Right ventricle myocardium superior (tissue), 1 donor: ENCODE measurements around the gene FNIP2. TPM values are rescaled to one million over a fixed set of nuclear protein-coding genes. Genes with fewer than 3 reads are reported as not detected.
"Not testable (repeated sequence)": the region's sequence is repeated elsewhere in the genome, so short reads cannot be mapped to it uniquely, and the experiment has no call there.

ENCODE experiments used
- ATAC-seq: fragments of 200-7000 bp; cut with Tn5 transposase; one replicate; pipeline ENCODE4 v1.9.1; 2020; ENCODE audit warnings: mild to moderate bottlenecking; ENCODE audit not compliant: poor library complexity
- DNase-seq: peaks from one replicate; pipeline ENCODE4 v3.0.0-alpha.2; 2020
- intact Hi-C: fragments of 100-400 bp; cut with DNase I; formaldehyde crosslinking; loops from one replicate; pipeline ENCODE4 v1.11.2; 2022
- total RNA-seq: library from RNA; stranded (reverse); fragmentation: NEBNext Ultra II Directional; extraction: Animal tissue kit (Norgen Biotek cat#: 25700); gene quantifications from one replicate; pipeline ENCODE4 v1.2.1, GENCODE V29; 2021
- donor health status: DM: no; HTN: yes; CAD: no; lungs with severe emphysema.

Gene FNIP2
- total RNA-seq, 1 donor from 2014 or later, result 46.2 TPM

DNA sequence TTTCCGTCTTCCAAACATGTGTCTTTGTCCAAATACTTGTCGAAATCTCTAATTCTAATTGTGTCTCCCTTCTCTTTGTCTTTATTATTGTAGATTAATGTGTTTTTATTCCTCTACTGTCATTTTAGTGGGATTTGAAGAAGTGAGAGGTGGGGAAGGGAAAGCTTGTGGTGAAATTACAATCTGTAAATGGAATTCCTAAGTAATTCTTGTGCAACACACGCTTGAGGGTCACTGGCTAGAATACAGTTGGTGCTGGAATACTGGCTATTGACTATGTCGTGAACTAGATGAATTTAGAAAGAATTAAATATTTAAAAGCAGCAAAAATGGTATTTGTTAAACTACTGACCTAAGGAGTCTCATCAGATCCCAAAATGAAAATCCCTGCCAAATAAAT, 10.7 kb upstream of the FNIP2 start:
- DNase-seq, result no peak
- ATAC-seq, result no peak
- intact Hi-C loops, result no loop called here

DNA sequence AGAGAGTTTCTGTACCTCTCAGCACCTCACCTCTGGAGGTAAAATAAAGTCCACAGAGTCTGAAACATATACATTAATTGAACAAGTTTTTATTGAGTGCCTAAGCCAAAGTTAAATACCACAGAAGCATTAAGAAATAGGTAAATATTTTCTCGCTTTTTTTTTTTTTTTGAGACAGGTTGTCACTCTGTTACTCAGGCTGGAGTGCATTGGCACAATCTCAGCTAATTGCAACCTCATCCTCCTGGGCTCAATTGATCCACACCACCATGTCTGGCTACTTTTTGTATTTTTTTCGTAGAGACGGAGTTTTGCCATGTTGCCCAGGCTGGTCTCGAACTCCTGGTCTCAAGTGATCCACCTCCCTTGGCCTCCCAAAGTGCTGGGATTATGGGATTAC, 10.1 kb upstream of the FNIP2 start:
- DNase-seq (no peak), ATAC-seq (no peak)
- intact Hi-C loops, result no loop called here

DNA sequence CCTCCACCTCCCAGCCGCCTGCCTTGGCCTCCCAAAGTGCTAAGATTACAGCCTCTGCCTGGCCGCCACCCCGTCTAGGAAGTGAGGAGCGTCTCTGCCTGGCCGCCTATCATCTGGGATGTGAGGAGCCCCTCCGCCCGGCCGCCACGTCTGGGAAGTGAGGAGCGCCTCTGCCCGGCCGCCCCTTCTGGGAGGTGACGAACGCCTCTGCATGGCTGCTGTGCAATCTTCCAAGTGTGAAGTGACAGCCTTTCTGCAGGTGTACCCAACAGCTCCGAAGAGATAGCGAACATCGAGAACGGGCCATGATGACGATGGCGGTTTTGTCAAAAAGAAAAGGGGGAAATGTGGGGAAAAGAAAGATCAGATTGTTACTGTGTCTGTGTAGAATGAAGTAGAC, 9.3 kb upstream of the FNIP2 start:
- ATAC-seq, DNase-seq, intact Hi-C loops: not testable (repeated sequence)

DNA sequence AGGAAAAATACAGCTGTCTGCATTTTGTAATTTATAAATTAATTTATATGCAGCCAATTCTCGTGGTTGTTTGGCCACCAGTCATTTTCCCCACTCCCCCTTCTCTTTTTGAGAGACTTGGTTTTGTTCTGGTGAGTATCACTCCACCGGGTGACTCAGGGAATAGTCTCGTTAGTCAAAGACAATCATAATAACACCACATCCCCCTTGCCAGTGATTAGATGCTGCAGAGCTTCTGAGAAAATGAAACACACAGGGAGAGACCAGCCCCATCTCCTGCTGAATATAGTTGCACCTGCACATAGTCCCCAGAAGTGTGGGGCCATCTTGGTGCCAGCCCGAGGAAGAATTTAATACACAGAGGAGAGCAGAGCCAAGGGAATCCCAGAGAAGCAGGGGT, 8.0 kb upstream of the FNIP2 start:
- intact Hi-C loops, result no loop called here
- DNase-seq (no peak), ATAC-seq (no peak)

DNA sequence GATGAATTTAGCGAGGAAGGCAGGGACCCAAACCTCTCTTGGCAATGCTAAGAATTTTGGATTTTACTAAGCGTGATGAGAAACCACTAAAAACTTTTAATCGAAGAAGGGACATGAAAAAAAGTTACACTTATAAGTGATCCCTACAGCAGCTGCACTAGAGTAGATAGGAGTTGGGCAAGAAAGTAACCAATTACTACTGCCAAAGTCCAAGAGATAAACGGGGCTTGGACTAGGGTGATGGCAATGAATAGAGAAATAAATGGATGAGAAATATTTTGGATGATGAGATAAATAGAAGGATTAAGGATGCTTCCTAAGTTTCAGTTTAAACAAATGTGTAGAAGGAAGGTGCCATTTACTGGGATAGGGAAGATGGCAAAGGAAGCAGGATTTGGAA, 6.3 kb upstream of the FNIP2 start:
- intact Hi-C loops, result no loop called here
- no peak for ATAC-seq
- no peak for DNase-seq

DNA sequence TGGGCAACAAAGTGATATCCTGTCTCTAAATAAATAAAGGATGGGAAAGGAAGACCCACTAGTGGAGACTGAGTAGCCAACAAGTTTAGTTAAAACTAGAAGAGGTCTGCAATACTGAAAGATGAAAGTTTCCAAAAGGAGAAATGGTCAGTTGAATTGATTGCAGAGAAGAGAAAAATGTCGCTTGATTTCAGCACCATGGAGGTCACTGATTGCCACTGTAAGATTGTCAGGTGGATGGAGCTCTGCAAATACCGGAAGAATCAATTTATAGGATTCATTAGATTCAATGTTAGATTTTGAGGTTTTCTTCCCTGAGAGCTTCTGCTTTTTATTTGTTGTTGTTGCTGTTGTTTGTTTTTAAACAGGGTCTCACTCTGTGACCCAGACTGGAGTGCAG, 5.4 kb upstream of the FNIP2 start:
- DNase-seq, result no peak
- intact Hi-C loops, result no loop called here
- ATAC-seq, result no peak

DNA sequence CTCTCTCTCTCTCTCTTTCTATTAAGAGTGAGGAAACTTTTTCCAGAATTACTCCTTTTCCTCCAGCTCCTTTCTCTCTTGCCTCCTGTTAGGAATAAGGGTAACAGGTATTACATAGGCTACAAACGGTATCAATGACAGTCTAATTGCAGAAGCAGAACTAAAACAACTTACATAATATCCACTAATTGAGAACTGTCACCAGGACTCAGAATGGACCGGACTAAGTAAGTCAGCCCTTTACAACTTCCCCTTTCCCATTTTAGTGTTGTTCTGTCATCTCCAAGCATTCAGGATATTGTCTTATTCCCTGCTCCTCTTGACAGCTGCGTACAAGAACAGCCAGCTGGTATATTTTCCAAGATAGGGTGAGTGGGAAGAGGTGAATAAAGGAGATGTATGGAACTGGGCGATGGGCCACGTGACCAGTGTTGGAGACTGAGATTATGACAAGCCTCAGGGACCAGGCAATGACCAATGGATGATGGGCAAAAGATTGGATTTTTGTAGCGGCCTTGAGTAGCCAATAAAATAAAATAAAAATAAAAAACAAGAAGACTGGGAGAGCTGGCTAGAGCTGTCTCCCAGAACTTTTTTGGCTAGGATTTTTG, 2.3 kb upstream of the FNIP2 start:
- intact Hi-C loops, result loop anchor here (5.0 kb wide), 2 partner anchors 39 to 76 kb away; no protein-coding TSS in a partner anchor
- DNase-seq (no peak), ATAC-seq (no peak)

DNA sequence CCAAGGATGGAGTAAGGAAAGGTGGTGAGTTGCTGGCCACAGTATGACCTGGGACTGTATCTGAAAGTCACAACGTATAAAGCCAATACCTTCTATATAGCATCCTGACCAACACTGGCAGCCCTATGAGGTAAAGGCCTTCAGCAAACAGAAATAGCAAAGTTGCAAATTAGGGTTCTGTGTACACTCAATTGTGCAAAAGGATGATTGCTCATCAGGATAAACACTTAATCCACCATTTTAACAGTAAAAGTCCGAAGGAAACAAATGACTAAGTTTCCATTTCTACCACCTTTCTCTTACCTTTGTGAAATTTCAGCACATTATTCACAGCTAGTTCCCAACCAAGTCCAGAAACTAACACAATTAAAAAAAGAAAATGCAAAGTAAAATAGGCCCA, 1.4 kb upstream of the FNIP2 start:
- intact Hi-C loops, result loop anchor here (5.0 kb wide), 2 partner anchors 40 to 75 kb away; no protein-coding TSS in a partner anchor
- no peak for ATAC-seq
- no peak for DNase-seq

DNA sequence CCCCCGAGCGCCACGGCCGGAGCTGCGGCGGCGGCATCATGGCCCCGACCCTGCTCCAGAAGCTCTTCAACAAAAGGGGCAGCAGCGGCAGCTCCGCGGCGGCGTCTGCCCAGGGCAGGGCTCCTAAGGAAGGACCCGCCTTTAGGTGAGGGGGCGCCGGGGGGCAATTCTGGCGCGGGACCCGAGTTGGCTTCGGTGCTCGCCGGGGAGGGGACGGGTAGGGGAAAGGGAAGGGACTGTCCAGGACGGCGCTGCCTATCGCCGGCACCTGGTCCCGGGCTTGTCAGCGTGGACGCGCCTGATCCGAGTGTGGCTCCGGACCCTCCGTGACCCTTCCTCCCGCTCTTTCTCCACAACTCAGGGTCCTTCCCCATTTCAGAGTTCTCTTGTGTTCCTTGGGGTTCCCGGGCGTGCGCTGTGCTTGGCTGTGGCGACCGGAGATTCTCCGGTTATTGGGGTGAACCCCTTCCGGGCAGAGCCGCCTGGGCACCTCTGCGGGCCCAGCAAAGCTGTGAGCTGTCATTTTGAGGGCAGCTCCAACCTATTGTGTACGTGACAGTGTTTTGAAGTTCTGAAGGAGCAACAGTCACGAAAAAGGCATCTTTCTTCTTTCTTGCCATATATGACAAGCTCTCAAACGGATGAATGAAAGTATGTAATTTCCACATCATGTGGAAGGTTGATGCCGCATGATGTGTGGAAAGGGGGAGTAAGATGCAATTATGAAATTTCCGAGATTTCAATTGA, 522 bp downstream of the FNIP2 start:
- intact Hi-C loops, result loop anchor here (5.0 kb wide), 2 partner anchors 42 to 73 kb away; no protein-coding TSS in a partner anchor
- DNase-seq, result peak; percentile 72
- ATAC-seq, result peak; percentile 23

DNA sequence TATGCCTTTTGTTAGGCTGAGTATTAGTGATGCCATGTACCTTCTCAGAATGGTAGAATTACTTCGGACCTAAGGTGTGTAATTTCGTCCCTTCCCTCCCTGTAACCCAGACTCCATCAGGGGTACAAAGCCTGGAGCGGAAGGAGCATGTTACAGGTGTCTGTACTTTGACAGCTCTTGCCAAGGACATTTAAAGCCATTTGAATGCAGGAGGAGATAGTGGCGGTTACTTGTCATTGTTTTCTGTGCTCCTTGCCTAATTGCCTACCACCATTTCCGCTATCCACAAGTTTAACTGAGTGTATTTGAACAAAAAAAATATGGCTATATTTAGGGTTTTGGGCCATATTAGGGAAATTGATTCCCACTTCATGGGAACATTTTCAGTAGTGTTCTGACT, 1.8 kb downstream of the FNIP2 start:
- ATAC-seq (no peak), DNase-seq (no peak)
- intact Hi-C loops, result loop anchor here (5.0 kb wide), 1 partner anchor 52 kb away; no protein-coding TSS in a partner anchor

DNA sequence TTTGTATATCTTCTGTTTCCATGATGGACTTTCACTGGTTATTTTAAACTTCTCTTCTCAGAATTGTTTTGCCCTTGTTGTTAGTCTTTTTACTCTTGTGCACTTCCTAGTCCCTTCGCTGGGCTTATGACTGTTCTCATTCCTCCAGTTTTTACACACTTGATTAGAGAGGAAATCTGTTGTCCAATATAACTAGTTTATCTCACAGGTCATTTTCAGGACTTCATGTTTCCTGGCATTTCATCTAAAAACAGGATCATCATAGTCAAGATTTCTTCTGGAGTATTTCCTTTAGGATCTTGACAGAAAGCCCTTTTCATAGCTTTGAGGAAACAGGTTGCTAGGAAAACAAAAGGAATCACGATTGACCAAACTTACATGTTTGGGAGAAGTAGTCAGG, 3.0 kb downstream of the FNIP2 start:
- ATAC-seq (no peak), DNase-seq (no peak)
- intact Hi-C loops, result loop anchor here (5.0 kb wide), 1 partner anchor 51 kb away; no protein-coding TSS in a partner anchor

DNA sequence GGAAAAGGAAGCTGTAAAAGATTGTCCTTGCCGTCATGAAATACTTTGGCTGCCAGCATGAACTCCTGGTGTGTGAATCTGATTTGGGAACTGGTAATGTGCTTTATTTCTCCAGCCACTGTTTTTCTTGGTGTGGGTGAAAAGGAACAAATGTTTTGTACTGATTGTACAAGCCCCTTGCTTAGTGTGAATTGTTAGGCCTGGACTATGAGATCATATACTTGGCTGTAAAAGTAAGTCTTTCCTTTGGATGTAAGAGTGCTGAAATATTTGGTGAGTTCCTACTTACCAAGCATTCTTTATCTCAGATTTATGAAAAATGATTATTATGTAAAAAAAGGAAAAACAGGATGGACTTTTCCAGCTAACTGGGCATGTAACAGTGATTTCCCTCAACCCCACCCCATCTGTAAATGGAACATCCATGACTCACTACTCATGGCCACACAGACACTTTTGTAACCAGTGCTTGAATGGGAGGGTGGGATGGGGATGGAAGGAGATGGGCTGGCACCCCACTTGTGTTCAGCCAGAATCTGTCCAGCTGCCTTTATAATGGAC, 6.3 kb downstream of the FNIP2 start:
- intact Hi-C loops, result no loop called here
- no peak for DNase-seq
- ATAC-seq, result peak; percentile 77

DNA sequence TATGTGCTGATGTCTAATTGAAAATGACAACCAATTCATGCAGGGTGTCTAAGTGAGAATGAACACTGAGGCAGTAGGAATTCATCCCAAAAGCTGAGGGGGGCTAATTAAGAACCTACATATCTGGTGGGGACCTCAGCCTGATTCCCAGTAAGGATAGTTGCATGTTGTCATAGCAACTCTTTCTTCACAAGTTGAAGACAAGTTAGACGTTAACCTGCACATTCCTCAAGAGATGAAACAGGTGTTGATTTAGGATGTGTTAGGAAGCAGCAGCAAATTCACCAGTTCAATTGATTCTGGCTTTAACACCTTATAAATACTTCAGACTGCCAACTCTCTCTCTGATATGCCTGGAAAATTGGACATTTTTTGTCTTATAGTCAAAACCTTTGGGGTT, 7.3 kb downstream of the FNIP2 start:
- intact Hi-C loops, result no loop called here
- DNase-seq (no peak), ATAC-seq (no peak)

DNA sequence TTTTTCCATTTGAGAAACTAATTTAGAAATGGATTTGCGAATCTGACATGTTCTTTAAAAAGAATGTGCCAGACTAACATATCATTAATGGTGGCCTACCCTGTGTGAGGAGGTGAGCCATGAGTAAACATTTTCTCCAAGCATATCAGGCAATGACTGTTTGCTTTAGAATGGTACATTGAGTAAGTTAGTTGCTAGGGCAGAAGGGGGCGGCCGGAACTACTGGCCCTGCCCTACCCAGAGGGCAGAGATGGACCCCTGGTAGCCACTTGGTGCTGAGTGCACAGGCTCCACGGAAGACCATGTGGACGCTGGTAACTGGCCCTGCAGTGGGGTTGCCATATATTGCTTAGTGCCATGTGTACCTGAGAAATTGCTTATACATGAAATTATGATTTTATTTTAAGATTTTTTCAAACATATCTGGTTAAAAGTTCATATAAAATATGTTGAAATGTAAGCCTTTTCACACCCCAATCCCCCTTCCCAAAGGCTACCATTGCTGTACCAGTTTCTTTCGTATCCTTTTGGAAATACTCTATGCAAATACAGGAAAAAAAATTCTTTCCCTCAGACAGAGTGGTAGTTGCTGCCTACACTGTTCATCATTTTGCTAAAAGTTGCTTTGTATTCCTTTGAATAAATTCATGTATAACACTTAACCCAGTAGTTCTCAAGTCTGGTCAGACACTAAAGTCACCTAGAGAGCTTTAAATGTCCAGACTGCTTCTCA, 8.8 kb downstream of the FNIP2 start:
- intact Hi-C loops, result no loop called here

DNA sequence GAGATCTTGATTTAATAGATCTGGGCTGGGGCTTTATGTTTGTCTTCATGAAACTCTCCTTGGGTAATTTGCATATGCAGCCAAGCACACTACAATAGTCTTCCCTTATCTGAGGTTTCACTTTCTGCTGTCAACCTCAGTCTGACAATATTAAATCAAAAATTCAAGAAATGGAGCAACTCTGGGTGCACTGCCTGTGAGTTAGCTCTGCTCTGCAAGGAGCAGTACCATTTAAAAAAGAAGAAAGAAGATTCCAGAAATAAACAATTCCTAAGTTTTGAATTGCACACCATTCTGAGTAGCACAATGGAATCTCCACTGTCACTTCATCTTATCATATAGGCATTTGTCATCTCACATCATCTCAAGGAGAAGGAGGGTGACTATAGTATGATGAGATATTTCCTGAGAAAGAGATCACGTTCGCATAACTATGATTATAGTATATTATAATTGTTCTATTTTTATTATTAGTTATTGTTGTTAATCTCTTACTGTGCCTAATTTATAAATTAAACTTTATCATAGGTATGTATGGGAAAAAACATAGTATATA, 9.4 kb downstream of the FNIP2 start:
- ATAC-seq (no peak), DNase-seq (no peak)
- intact Hi-C loops, result no loop called here

More for the DNA sequence above, 8.8 kb downstream of the FNIP2 start:
- ATAC-seq (no peak), DNase-seq (no peak)

DNA sequence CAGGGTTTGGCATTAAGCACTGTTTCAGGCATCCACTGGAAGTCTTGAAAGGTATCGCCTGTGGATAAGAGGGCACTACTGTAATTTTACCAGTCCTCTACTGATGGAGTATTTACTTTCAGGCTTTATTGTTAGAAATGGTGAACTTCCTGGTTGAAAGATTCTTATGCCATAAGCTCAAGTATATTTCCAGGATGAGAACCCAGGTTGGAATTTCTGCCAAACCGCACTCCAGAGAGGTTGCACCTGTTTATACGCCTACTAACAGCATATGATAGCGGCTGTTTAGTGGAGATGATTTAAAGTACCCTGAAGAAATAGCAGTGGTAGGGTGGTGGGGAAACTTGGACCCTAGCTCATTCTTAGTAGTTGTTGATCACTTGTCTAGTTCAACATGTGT, 9.9 kb downstream of the FNIP2 start:
- ATAC-seq (no peak), DNase-seq (no peak)
- intact Hi-C loops, result no loop called here

DNA sequence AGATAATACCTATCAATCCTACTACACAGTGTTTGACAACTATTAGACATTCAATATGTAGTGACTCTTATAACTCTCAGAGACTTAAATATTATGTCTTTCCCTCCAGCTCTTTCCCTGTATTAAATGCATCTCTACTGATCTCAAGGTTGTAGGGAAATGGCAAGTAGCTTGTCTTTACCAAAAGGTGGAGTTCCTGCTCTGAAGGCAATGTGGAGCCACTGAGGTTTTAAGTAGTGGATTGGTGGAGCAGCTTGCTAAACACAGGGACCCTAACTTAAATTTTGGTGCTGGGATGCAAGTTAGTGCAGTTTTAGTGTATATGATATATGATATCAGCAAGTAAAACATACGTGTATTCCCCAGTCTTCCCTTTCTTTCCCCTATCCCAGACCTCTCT, 13.1 kb downstream of the FNIP2 start:
- intact Hi-C loops, result no loop called here
- no peak for ATAC-seq
- DNase-seq, result no peak

DNA sequence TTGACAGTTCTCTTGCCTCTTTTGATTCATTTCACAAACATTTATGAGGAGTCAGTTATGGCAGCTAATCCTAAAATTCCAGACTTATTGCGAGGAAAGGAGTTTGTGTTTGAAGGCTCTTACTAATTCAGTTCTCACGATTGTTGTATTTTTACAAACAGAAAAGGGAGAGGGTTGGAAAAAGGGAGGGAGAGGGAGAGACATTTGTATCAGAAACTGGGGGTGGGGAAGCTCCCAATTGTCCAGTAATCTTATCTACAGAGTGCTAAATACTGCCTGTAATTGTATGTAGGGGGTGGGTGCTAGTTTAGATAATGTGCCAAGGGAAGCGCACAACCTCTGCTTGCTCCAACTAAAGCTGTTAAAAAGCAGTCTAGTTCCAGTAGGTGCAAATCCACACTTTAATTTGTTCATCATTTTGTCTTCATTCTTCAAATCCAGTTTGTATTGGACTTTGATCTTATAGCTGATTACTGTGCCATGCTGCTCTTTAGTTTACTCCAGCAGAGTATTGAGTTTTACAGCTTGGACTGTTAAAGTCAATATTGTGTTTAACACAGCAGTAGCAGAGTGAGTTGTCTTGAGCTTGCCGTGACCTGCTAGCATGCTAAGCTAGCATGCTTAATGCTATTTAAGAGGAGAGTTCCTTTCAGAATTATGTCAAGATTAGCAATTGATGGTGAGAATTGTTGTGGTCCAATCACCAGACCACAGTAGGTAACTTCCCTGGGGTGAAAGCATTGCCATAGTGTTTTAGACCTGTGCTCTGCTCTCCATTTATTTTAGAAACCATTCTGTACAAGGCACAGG, 13.9 kb downstream of the FNIP2 start:
- ATAC-seq, result peak; percentile 46
- intact Hi-C loops, result no loop called here

More for the DNA sequence above, 13.9 kb downstream of the FNIP2 start:
- DNase-seq, result no peak
